Measurements from ENCODE around the gene DKKL1.
"Not testable (repeated sequence)": the region's sequence is repeated elsewhere in the genome, so short reads cannot be mapped to it uniquely, and the experiment has no call there.

The DKKL1 gene

GRCh38 chr19:49363268-49364082 lies at the start of gene DKKL1:
DKKL1 (plus strand) TSS chr19:49363877; CDS start chr19:49363999, 122 bp downstream.
- peak; percentile 68 to 88 for DNase-seq (ENCODE audit: low read depth in 2 of 2)

- DNase-seq (ENCODE audit: low read depth in 2 of 2) = no peak
These were observed 48.6 kb upstream of the DKKL1 start for GRCh38 chr19:49315111-49315510.

GRCh38 chr19:49316284-49316683 lies 47.4 kb upstream of the DKKL1 start:
- no peak for DNase-seq (ENCODE audit: low read depth in 2 of 2)

GRCh38 chr19:49318296-49318695 lies 45.4 kb upstream of the DKKL1 start:
- DNase-seq (ENCODE audit: low read depth in 2 of 2) = no peak

GRCh38 chr19:49324801-49325576 lies 38.7 kb upstream of the DKKL1 start, which contains the start of gene SLC6A16:
SLC6A16 (minus strand) TSS chr19:49325191; CDS start chr19:49311347, 13,844 bp downstream.
- DNase-seq (ENCODE audit: low read depth in 2 of 2) = no peak

- DNase-seq (ENCODE audit: low read depth in 2 of 2) = not testable (repeated sequence)
These were observed 37.9 kb upstream of the DKKL1 start for GRCh38 chr19:49325756-49326155.

GRCh38 chr19:49326165-49326704 lies 37.4 kb upstream of the DKKL1 start:
- DNase-seq (ENCODE audit: low read depth in 2 of 2) = no peak

GRCh38 chr19:49327878-49328544 lies 35.7 kb upstream of the DKKL1 start:
- DNase-seq (ENCODE audit: low read depth in 2 of 2) = no peak

- no peak for DNase-seq (ENCODE audit: low read depth in 2 of 2)
These were observed 34.9 kb upstream of the DKKL1 start for GRCh38 chr19:49328741-49329140.

GRCh38 chr19:49331187-49331586 lies 32.5 kb upstream of the DKKL1 start:
- not testable (repeated sequence) for DNase-seq (ENCODE audit: low read depth in 2 of 2)

- DNase-seq (ENCODE audit: low read depth in 2 of 2) = peak in 1 of 2 donors; percentile 37
These were observed 32.0 kb upstream of the DKKL1 start for GRCh38 chr19:49331616-49332055.

GRCh38 chr19:49332691-49333417 lies 30.8 kb upstream of the DKKL1 start:
- not testable (repeated sequence) for DNase-seq (ENCODE audit: low read depth in 2 of 2)

- no peak for DNase-seq (ENCODE audit: low read depth in 2 of 2)
These were observed 30.3 kb upstream of the DKKL1 start for GRCh38 chr19:49333418-49333805.

GRCh38 chr19:49333811-49334288 lies 29.8 kb upstream of the DKKL1 start:
- peak; percentile 44 to 58 for DNase-seq (ENCODE audit: low read depth in 2 of 2)

GRCh38 chr19:49335071-49335783 lies 28.4 kb upstream of the DKKL1 start, which contains the start of gene CD37:
CD37 (plus strand) TSS chr19:49335406; CDS start chr19:49335541, 135 bp downstream.
- peak in 1 of 2 donors; percentile 44 for DNase-seq (ENCODE audit: low read depth in 2 of 2)

GRCh38 chr19:49335784-49336481 lies 27.7 kb upstream of the DKKL1 start:
- DNase-seq (ENCODE audit: low read depth in 2 of 2) = no peak

- no peak for DNase-seq (ENCODE audit: low read depth in 2 of 2)
These were observed 27.0 kb upstream of the DKKL1 start for GRCh38 chr19:49336482-49337266.

GRCh38 chr19:49337267-49338022 lies 26.2 kb upstream of the DKKL1 start:
- no peak for DNase-seq (ENCODE audit: low read depth in 2 of 2)
